ENCODE measurements around the gene GPR108.

The GPR108 gene

DNA sequence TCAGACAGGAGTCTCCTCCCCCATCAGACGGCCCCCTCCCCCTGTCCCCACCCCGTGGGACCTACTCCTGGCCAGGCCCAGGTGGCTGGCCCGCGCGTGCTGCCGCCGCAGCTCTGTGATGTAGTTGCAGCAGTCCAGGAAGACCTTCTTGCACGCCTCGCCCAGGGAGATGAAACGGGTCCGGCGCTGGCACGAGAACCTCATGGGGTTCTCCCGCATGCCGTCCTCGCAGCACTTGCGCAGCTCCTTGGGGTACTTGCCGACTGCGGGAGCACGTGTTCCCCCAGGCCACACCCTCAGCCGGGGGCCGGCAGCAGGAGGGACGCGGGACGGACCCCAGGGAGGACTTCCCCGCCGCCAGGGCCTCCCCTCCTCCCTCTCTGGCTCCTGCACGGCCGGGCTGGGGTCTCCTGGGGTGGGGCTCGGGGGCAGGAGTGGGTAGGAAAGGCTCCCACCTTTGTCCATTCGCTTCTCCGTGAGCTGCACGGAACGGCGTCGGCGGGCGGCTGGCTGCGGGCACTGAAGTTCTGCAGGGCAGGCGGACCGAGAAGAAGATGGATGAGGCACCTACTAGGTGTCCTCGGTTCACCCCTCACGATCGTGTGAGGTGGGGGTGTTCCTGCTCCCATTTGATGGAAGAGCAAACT, 30.2 kb downstream of the GPR108 start:
- DNase-seq (ENCODE audit: insufficient read length) (no peak), FAIRE-seq (no peak)
- TF ChIP-seq POLR2A (IDR thresholded peaks at IDR 0.05; ENCODE audit: low read depth, low read length) (no peak), POLR2AphosphoS5 (IDR thresholded peaks at IDR 0.05; ENCODE audit: low read depth, low read length) (no peak), TAF1 (IDR thresholded peaks at IDR 0.05; ENCODE audit: borderline replicate concordance, low read depth, low read length) (no peak)

DNA sequence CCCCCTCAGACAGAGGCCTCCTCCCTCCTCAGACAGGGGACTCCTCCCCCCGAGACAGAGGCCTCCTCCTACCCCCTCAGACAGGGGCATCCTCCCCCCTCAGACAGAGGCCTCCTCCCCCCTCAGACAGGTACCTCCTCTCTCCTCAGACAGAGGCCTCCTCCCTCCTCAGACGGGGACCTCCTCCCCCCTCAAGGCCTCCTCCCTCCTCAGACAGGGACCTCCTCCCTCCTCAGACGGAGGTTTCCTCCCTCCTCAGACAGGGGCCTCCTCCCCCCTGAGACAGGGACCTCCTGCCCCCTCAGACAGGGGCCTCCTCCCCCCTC, 30.8 kb downstream of the GPR108 start:
- TF ChIP-seq POLR2AphosphoS5 (IDR thresholded peaks at IDR 0.05; ENCODE audit: low read depth, low read length) = no peak
- no peak for TF ChIP-seq POLR2A (IDR thresholded peaks at IDR 0.05; ENCODE audit: low read depth, low read length)
- TF ChIP-seq TAF1 (IDR thresholded peaks at IDR 0.05; ENCODE audit: borderline replicate concordance, low read depth, low read length) = no peak
- no peak for FAIRE-seq
- no peak for DNase-seq (ENCODE audit: insufficient read length)

DNA sequence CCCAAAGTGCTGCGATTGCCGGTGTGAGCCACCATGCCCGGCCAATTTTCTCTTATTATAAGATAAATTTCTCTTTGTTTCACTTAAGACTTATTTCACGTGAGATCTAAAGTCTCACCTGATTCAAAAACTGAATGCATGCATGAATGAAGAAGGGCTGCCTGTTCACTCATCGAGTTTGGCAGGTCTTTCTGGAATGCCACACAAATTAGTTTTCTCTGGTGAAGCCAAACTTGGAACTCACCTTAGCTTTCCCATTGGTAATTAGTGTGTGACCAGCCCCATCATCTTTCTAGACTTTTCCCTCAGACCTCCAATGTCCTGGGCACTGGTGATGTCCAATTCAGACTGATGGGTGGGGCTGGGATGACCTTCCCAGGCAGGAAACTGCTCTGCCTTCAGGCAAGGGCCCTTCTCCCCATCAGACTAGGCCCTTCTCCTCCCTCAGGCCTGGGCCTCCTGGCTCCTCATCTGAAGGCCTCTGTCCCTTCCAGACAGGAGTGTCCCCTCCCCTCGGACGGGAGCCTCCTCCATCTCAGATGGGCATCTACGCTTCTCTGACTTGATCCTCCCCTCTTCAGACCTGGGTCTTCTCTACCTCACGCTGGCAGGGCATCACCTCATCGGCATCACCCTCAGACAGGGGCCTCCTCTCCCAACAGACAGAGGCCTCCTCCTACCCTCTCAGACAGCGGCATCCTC, 31.3 kb downstream of the GPR108 start:
- TF ChIP-seq POLR2A (IDR thresholded peaks at IDR 0.05; ENCODE audit: low read depth, low read length) (no peak), TAF1 (IDR thresholded peaks at IDR 0.05; ENCODE audit: borderline replicate concordance, low read depth, low read length) (no peak), POLR2AphosphoS5 (IDR thresholded peaks at IDR 0.05; ENCODE audit: low read depth, low read length) (no peak)
- FAIRE-seq = no peak
- no peak for DNase-seq (ENCODE audit: insufficient read length)

DNA sequence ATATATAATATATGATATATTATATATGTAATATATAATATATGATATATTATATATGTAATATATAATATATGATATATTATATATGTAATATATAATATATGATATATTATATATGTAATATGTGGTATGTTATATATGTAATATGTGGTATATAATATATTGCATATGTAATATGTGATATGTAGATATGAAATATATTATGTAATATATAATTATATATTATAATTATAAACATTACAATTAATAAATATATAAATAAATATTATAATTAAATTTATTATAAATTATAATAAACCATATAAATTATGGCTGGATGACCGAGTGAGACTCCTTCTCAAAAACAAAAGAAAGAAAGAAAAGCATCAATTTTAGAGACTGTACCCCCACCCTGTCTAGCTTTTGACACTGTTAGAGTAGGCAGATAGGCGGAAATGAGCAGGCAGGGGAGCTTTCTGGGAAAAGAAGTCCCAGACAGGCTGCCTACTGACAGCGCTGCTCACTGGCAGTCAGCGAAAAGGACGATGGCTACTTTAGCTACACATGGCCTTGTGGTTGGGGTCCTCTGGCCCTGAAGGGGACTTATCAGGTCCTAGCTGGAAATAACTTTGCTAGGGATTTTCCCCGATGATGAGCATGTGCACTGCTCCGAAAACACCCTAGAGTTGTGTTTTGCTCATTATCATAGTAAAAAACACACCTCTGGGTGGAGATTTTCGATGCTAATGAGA, 36.6 kb downstream of the GPR108 start:
- peak; percentile 56 for FAIRE-seq
- no peak for DNase-seq (ENCODE audit: insufficient read length)
- no peak for TF ChIP-seq TAF1 (IDR thresholded peaks at IDR 0.05; ENCODE audit: borderline replicate concordance, low read depth, low read length)
- no peak for TF ChIP-seq POLR2A (IDR thresholded peaks at IDR 0.05; ENCODE audit: low read depth, low read length)
- no peak for TF ChIP-seq POLR2AphosphoS5 (IDR thresholded peaks at IDR 0.05; ENCODE audit: low read depth, low read length)

DNA sequence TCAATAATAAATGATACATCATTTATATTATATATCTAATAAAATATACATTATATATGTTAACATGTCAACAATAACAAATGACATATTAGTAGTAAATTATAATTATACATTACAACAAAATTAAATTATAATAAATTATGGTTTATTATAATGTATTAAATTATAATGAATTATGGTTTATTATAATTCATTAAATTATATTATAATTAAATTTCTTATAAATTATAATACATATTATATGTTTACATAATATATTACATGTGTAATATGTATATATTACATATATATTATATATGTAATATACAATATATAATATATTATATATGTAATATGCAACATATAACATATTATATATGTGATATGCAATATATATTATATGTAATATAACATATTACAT, 37.4 kb downstream of the GPR108 start:
- FAIRE-seq (no peak), DNase-seq (ENCODE audit: insufficient read length) (no peak)
- no peak for TF ChIP-seq POLR2A (IDR thresholded peaks at IDR 0.05; ENCODE audit: low read depth, low read length)
- TF ChIP-seq POLR2AphosphoS5 (IDR thresholded peaks at IDR 0.05; ENCODE audit: low read depth, low read length) = no peak
- TF ChIP-seq TAF1 (IDR thresholded peaks at IDR 0.05; ENCODE audit: borderline replicate concordance, low read depth, low read length) = no peak

DNA sequence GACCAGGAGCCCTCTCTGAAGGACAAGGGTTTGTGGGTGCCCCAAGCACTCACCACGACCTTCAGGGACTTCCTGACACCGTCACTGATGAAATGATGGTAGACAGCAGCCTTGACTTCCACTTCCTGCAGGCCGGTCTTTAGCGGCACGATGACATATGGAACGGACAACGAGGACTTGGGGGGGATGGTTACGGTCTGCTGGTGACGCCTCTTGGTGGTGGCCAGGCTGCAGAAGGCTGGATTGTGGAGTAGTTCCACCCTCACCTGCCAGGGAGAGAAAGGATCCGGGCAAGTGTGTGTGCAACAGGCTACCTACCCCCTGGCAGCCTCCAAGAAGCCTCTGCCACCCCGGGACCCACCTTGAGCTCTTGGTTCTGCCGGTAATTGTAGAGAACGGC, 40.1 kb downstream of the GPR108 start:
- no peak for DNase-seq (ENCODE audit: insufficient read length)
- TF ChIP-seq POLR2AphosphoS5 (IDR thresholded peaks at IDR 0.05; ENCODE audit: low read depth, low read length) (no peak), TAF1 (IDR thresholded peaks at IDR 0.05; ENCODE audit: borderline replicate concordance, low read depth, low read length) (no peak), POLR2A (IDR thresholded peaks at IDR 0.05; ENCODE audit: low read depth, low read length) (no peak)
- FAIRE-seq = no peak

DNA sequence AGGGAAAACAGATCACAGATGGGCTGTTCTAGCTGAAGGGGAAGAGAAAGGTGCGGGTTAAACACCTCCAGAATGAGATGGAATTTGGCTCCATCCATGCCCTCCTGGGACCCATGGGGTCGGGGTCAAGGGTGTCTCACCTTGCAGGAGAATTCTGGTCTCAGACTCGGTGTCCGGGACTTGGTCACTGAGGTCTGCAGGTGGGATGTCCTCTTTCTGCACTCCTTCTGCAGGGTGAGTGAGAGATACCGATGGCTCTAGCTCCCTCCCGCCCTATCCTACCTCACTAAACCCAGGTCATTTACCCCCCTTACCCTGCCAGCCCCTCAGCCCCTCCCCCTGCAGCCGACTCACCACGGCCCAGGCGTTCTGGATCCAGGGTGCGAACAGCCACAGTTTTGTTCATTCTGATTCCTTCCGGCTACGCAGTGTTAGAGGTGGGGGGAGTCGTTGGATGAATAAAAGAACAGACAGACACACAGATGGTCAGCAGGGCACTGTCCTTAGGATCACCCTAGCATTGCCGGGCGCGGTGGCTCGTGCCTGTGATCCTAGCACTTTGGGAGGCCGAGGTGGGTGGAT, 41.0 kb downstream of the GPR108 start:
- no peak for FAIRE-seq

DNA sequence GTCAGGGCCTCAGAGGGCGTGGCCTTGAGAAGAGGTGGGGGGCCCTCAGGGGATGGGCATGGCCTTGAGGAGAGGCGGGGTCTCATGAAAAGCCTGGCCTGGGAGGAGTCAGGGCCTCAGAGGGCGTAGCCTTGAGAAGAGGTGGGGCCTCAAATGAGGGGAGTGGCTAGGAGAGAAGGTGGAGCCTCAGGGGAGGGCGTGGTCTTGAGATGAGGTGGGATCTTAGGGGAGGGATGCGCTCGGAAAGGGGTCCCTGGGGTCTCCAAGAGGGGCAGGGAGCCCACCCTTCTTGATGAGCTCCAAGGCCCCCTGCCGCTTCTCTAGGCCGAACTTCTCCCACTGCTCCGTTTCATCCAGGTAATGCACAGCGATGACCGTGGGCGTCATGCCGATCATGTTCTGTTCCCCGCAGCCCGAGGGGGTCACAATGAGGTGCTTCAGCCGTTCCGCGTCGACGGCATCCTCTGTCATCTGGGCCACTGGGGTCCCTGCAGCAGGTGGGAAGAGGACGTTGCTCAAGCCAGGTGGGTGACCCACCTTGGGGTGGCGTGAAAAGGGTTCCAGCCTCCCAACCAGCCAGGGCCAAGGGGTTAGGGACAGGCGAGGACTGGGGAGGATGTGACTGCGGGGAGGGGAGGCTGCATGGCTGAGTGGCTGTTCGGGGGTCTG, 43.1 kb downstream of the GPR108 start:
- FAIRE-seq (no peak), DNase-seq (ENCODE audit: insufficient read length) (no peak)
- TF ChIP-seq POLR2AphosphoS5 (IDR thresholded peaks at IDR 0.05; ENCODE audit: low read depth, low read length) (no peak), POLR2A (IDR thresholded peaks at IDR 0.05; ENCODE audit: low read depth, low read length) (no peak), TAF1 (IDR thresholded peaks at IDR 0.05; ENCODE audit: borderline replicate concordance, low read depth, low read length) (no peak)

More for the DNA sequence above, 41.0 kb downstream of the GPR108 start:
- DNase-seq (ENCODE audit: insufficient read length) = no peak
- TF ChIP-seq TAF1 (IDR thresholded peaks at IDR 0.05; ENCODE audit: borderline replicate concordance, low read depth, low read length) (no peak), POLR2A (IDR thresholded peaks at IDR 0.05; ENCODE audit: low read depth, low read length) (no peak), POLR2AphosphoS5 (IDR thresholded peaks at IDR 0.05; ENCODE audit: low read depth, low read length) (no peak)

DNA sequence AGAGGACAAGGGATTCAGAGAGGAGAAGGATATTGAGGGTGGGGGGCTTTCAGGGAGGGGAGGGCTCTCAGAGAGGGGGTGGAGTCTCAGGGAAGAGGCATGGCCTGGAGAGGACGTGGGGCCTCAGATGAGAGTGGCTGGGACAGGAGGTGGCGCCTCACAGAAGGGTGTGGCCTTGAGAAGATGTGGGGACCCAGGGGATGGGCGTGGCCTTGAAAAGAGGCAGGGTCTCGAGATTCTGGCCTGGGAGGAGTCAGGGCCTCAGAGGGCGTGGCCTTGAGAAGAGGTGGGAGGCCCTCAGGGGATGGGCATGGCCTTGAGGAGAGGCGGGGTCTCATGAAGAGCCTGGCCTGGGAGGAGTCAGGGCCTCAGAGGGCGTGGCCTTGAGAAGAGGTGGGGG, 43.7 kb downstream of the GPR108 start:
- no peak for FAIRE-seq
- TF ChIP-seq TAF1 (IDR thresholded peaks at IDR 0.05; ENCODE audit: borderline replicate concordance, low read depth, low read length) (no peak), POLR2A (IDR thresholded peaks at IDR 0.05; ENCODE audit: low read depth, low read length) (no peak), POLR2AphosphoS5 (IDR thresholded peaks at IDR 0.05; ENCODE audit: low read depth, low read length) (no peak)
- DNase-seq (ENCODE audit: insufficient read length) = no peak

DNA sequence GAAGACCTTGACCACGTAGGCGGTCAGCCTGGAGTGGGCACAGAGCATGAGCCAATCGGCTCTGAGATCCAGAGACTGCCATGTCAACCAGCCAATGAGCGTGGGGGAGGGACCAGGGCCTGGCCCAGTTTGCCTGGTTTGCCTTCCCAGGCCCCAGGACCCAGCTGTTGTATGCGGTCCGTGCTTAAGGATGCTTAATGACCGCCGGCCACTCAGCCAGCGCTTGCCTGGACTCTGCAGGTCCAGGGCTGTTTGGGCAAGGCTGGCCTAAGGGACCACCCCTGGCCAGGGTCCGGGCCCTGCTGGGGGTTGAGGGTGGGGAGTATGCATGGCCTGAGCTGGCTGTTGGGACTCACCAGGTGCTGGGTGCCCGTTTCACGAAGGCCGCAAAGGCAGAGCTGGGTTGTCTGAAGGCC, 44.3 kb downstream of the GPR108 start:
- no peak for DNase-seq (ENCODE audit: insufficient read length)
- no peak for FAIRE-seq
- TF ChIP-seq POLR2A (IDR thresholded peaks at IDR 0.05; ENCODE audit: low read depth, low read length) (no peak), TAF1 (IDR thresholded peaks at IDR 0.05; ENCODE audit: borderline replicate concordance, low read depth, low read length) (no peak), POLR2AphosphoS5 (IDR thresholded peaks at IDR 0.05; ENCODE audit: low read depth, low read length) (no peak)

DNA sequence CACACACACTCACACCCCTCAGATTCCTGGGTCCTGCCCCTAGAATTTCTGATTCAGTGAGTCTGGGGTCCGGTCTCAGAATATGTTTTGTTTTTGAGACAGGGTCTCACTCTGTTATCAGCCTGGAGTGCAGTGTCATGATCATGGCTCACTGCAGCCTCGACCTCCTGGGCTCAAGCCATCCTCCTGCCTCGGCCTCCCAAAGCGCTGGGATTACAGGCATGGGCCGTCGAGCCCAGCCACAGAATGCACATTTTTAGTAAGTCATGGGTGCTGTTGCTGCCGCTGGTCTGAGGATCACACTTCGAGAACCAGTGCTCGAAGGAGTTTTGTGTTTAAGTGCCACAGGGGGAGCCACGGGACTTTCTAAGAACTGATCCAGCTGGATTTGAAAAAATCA, 45.4 kb downstream of the GPR108 start:
- FAIRE-seq (no peak), DNase-seq (ENCODE audit: insufficient read length) (no peak)
- TF ChIP-seq POLR2AphosphoS5 (IDR thresholded peaks at IDR 0.05; ENCODE audit: low read depth, low read length) = no peak
- TF ChIP-seq TAF1 (IDR thresholded peaks at IDR 0.05; ENCODE audit: borderline replicate concordance, low read depth, low read length) = no peak
- TF ChIP-seq POLR2A (IDR thresholded peaks at IDR 0.05; ENCODE audit: low read depth, low read length) = no peak
